IMR-90 (cell line): ENCODE data around the gene COL6A3. TPM values are rescaled to one million over a fixed set of nuclear protein-coding genes. Genes with fewer than 3 reads are reported as not detected.
A peak's percentile ranks its signal among the peaks of the same experiment; 100 is the strongest.

ENCODE experiments used
- ATAC-seq: fragments of 200-7000 bp; cut with Tn5 transposase; 2 replicates; pipeline ENCODE4 v1.9.1; 2020; ENCODE audit warnings: low read depth, mild to moderate bottlenecking, moderate library complexity
- BruUV-seq: library from RNA; stranded (reverse); fragments of 400-500 nt; replicated peaks from 2 replicates; lab custom pipeline; 2021; lab: Mats Ljungman, UMichigan
- CTCF ChIA-PET: fragments of 300-600 bp; formaldehyde crosslinking; extraction: SDS; loops from one replicate; lab custom pipeline; 2021; ENCODE audit warnings: antibody characterized with exemption; lab: Yijun Ruan, JAX
- POLR2A ChIA-PET: fragments of 300-600 bp; sonication (Branson Sonifier 250); formaldehyde crosslinking; loops from one replicate; lab custom pipeline; 2022; ENCODE audit warnings: antibody characterized with exemption; ENCODE audit not compliant: unreplicated experiment; lab: Charles Lee
- DNase-seq: peaks from one replicate; pipeline ENCODE4 v3.0.0; 2013
- H2AFZ ChIP-seq: replicated peaks from 2 replicates; pipeline ENCODE3; 2013; ENCODE audit warnings: low read length, mild to moderate bottlenecking; ENCODE audit not compliant: poor library complexity
- H2AK5ac ChIP-seq: 2 replicates; pipeline ENCODE4 v1.6.1; 2013; ENCODE audit warnings: low read depth, low read length, inconsistent platforms
- H2AK9ac ChIP-seq: replicated peaks from 2 replicates; pipeline ENCODE3; 2013; ENCODE audit warnings: mild to moderate bottlenecking, low read depth, low read length, moderate library complexity; ENCODE audit not compliant: poor library complexity
- H2BK120ac ChIP-seq: 2 replicates; pipeline ENCODE4 v1.6.1; 2013; ENCODE audit warnings: low read depth, low read length, inconsistent platforms
- H2BK15ac ChIP-seq: 3 replicates; pipeline ENCODE4 v1.6.1; 2013; ENCODE audit warnings: low read depth, low read length, inconsistent platforms
- H2BK20ac ChIP-seq: 2 replicates; pipeline ENCODE4 v1.6.1; 2013; ENCODE audit warnings: low read depth, mild to moderate bottlenecking, inconsistent platforms, low read length, moderate library complexity
- H2BK5ac ChIP-seq: 2 replicates; pipeline ENCODE4 v1.6.1; 2013; ENCODE audit warnings: mild to moderate bottlenecking, low read depth, low read length, inconsistent platforms; ENCODE audit not compliant: poor library complexity, severe bottlenecking
- H3K14ac ChIP-seq: replicated peaks from 2 replicates; pipeline ENCODE4 v1.6.1; 2013; ENCODE audit warnings: low read depth, low read length, inconsistent platforms
- H3K18ac ChIP-seq: 2 replicates; pipeline ENCODE4 v1.6.1; 2013; ENCODE audit warnings: low read depth, low read length, control low read depth
- H3K23ac ChIP-seq: 2 replicates; pipeline ENCODE4 v1.6.1; 2013; ENCODE audit warnings: low read depth, low read length, inconsistent platforms
- H3K27ac ChIP-seq: 2 replicates; pipeline ENCODE4 v1.5.1; 2013; ENCODE audit warnings: mild to moderate bottlenecking, control low read depth, low read length; ENCODE audit not compliant: insufficient read depth
- H3K27me3 ChIP-seq: 2 replicates; pipeline ENCODE4 v1.6.1; 2013; ENCODE audit warnings: low read length; ENCODE audit not compliant: control insufficient read depth, insufficient read depth
- H3K36me3 ChIP-seq: 2 replicates; pipeline ENCODE4 v1.6.1; 2013; ENCODE audit warnings: low read length, mixed read lengths; ENCODE audit not compliant: control insufficient read depth, insufficient read depth
- H3K4ac ChIP-seq: 2 replicates; pipeline ENCODE4 v1.6.1; 2013; ENCODE audit warnings: low read depth, low read length, inconsistent platforms
- H3K4me1 ChIP-seq: 2 replicates; pipeline ENCODE4 v1.6.1; 2013; ENCODE audit warnings: low read length, mixed read lengths; ENCODE audit not compliant: control insufficient read depth, insufficient read depth
- H3K4me2 ChIP-seq: 2 replicates; pipeline ENCODE4 v1.6.1; 2013; ENCODE audit warnings: low read depth, mild to moderate bottlenecking, control low read depth, low read length, moderate library complexity
- H3K4me3 ChIP-seq: 2 replicates; pipeline ENCODE4 v1.5.1; 2013; ENCODE audit warnings: low read depth, mild to moderate bottlenecking, control low read depth, low read length, moderate library complexity; ENCODE audit not compliant: insufficient read depth
- H3K56ac ChIP-seq: 2 replicates; pipeline ENCODE4 v1.6.1; 2013; ENCODE audit warnings: low read length, inconsistent platforms; ENCODE audit not compliant: insufficient read depth; ENCODE audit errors: extremely low read depth
- H3K79me1 ChIP-seq, 2 experiments: 2 replicates each; pipeline ENCODE4 v1.6.1; 2013; ENCODE audit warnings: low read length in 2 of 2, inconsistent platforms in 1 of 2, low read depth in 1 of 2
- H3K9ac ChIP-seq: 2 replicates; pipeline ENCODE4 v1.6.1; 2013; ENCODE audit warnings: low read depth, low read length, control low read depth
- H3K9me1 ChIP-seq: 2 replicates; pipeline ENCODE4 v1.6.1; 2013; ENCODE audit warnings: low read length, inconsistent platforms; ENCODE audit not compliant: insufficient read depth
- H3K9me3 ChIP-seq: 2 replicates; pipeline ENCODE4 v1.6.1; 2013; ENCODE audit warnings: low read length; ENCODE audit not compliant: control insufficient read depth, insufficient read depth
- H4K20me1 ChIP-seq: 2 replicates; pipeline ENCODE4 v1.6.1; 2013; ENCODE audit warnings: low read length, inconsistent platforms; ENCODE audit not compliant: insufficient read depth
- H4K5ac ChIP-seq: 2 replicates; pipeline ENCODE4 v1.6.1; 2013; ENCODE audit warnings: mild to moderate bottlenecking, low read depth, low read length, control low read depth
- H4K8ac ChIP-seq, 2 experiments: 2 replicates each; pipeline ENCODE4 v1.6.1; 2013; ENCODE audit warnings: low read depth in 2 of 2, low read length in 2 of 2, control low read depth in 1 of 2, inconsistent platforms in 1 of 2
- H4K91ac ChIP-seq: 2 replicates; pipeline ENCODE4 v1.6.1; 2013; ENCODE audit warnings: low read depth, low read length, inconsistent platforms; ENCODE audit not compliant: insufficient read depth
- CHD1 ChIP-seq: IDR thresholded peaks from 2 replicates; pipeline ENCODE4 v1.6.1; 2012; ENCODE audit warnings: low read depth, low read length, improper control_type of control experiment
- FOS ChIP-seq: fragments of 150-350 bp; IDR thresholded peaks from 2 replicates; pipeline ENCODE4 v1.6.1; 2016; ENCODE audit warnings: low read depth, low read length
- MAFK ChIP-seq: IDR thresholded peaks from 2 replicates; pipeline ENCODE4 v1.6.1; 2012; ENCODE audit warnings: low read depth, low read length, improper control_type of control experiment
- MAZ ChIP-seq: IDR thresholded peaks from 2 replicates; pipeline ENCODE4 v1.6.1; 2012; ENCODE audit warnings: low read depth, mild to moderate bottlenecking, low read length, improper control_type of control experiment, moderate library complexity, borderline replicate concordance
- MXI1 ChIP-seq: IDR thresholded peaks from 2 replicates; pipeline ENCODE4 v1.6.1; 2012; ENCODE audit warnings: low read depth, mild to moderate bottlenecking, low read length, moderate library complexity, borderline replicate concordance
- NFE2L2 ChIP-seq: fragments of 150-350 bp; IDR thresholded peaks from 2 replicates; pipeline ENCODE4 v1.6.1; 2016; ENCODE audit warnings: low read depth, mild to moderate bottlenecking, low read length
- POLR2A ChIP-seq: IDR thresholded peaks from 2 replicates; pipeline ENCODE4 v1.6.1; 2012; ENCODE audit warnings: mild to moderate bottlenecking, low read depth, low read length
- RFX5 ChIP-seq: IDR thresholded peaks from 2 replicates; pipeline ENCODE4 v1.8.0; 2012; ENCODE audit warnings: low read depth, mild to moderate bottlenecking, low read length, moderate library complexity
- WGBS, 2 experiments: methylation state at CpG; one replicate each; pipeline versions ENCODE4 v1.1.5 to v1.1.7; 2013; ENCODE audit warnings: missing lambda C conversion rate in 2 of 2; ENCODE audit not compliant: insufficient read length in 1 of 2; ENCODE audit errors: extremely low coverage in 2 of 2; 5-methylcytosine and 5-hydroxymethylcytosine counted together
- dilution Hi-C: fragments of 300-500 bp; cut with HindIII; formaldehyde crosslinking; loops from one replicate; pipeline ENCODE4 v1.14.3; 2018; ENCODE audit warnings: low sequenced_read_pairs; ENCODE audit not compliant: unreplicated experiment
- in situ Hi-C: fragments of 300-500 bp; cut with MboI; formaldehyde crosslinking; loops from 3 replicates; pipeline ENCODE4 v1.14.3; 2019; ENCODE audit warnings: low sequenced_read_pairs, inconsistent platforms, mixed read lengths
- intact Hi-C: fragments of 100-400 bp; cut with micrococcal nuclease; formaldehyde crosslinking; loops from 2 replicates; pipeline ENCODE4 v1.10.0; 2022
- polyA plus RNA-seq, 3 experiments: library from polyadenylated mRNA; depleted of rRNA; stranded (reverse); fragments of >200 nt; gene quantifications; 2 replicates each; pipeline ENCODE4 v1.2.3, GENCODE V29; 2012; ENCODE audit warnings: low replicate concordance in 1 of 3
- total RNA-seq: library from RNA; depleted of rRNA; stranded (reverse); fragments of >200 nt; gene quantifications from 2 replicates; pipeline ENCODE4 v1.2.3, GENCODE V29; 2012

The COL6A3 gene
- total and polyA plus RNA-seq, 2 of the 4 experiments (the other 2 are of a cell fraction): 964 to 1,855 TPM

GRCh38 chr2:237351796-237352195 lies 62.2 kb downstream of the COL6A3 start (continued):
- TF ChIP-seq MAFK (no peak), RFX5 (no peak), MAZ (no peak)

- H3K4me2 ChIP-seq: no peak overlapping the region
- no peaks in the 10 kb centered on the region for H3K9me3 ChIP-seq
- BruUV-seq: no TSS peak
- dilution Hi-C loops (no loop called here), in situ Hi-C loops (no loop called here), intact Hi-C loops (no loop called here)
- peak overlapping the region; percentile 35; the same call in 1 of the 2 replicates for H2AK5ac ChIP-seq
- no peak overlapping the region for H2BK20ac ChIP-seq
- no peak overlapping the region for H3K9ac ChIP-seq
- H3K79me1 ChIP-seq: peaks cover 46 to 85% of the 10 kb centered on the region in 2 experiments
- no peak for TF ChIP-seq FOS
- no peak for TF ChIP-seq MAFK
- no peak for TF ChIP-seq POLR2A
- no peak for TF ChIP-seq NFE2L2
- no peak for TF ChIP-seq MXI1
- TF ChIP-seq MAZ: no peak
- TF ChIP-seq CHD1: no peak
- TF ChIP-seq RFX5: no peak
- H4K91ac ChIP-seq: peak overlapping the region; percentile 33; the same call in 1 of the 2 replicates
- no peak overlapping the region for H3K4me3 ChIP-seq
- ChIA-PET CTCF (interaction anchor here (0.7 kb wide), 1 partner anchor 149 kb away, joined by 3 read pairs; no protein-coding TSS in a partner anchor), POLR2A (no interaction called here)
- no peak overlapping the region for H3K23ac ChIP-seq
- no peak for DNase-seq
- peak overlapping the region; percentile 58 for H2BK5ac ChIP-seq
- H2BK15ac ChIP-seq: no peak overlapping the region
- H3K14ac ChIP-seq: no peak overlapping the region
- no peak overlapping the region for H2AFZ ChIP-seq
- no peak overlapping the region; the same call in 1 of the 2 replicates for H4K5ac ChIP-seq
- ATAC-seq: no peak
- peaks cover 32% of the 10 kb centered on the region for H3K9me1 ChIP-seq
- H2AK9ac ChIP-seq: no peak overlapping the region
- no peak overlapping the region for H2BK120ac ChIP-seq
- H4K20me1 ChIP-seq: peaks cover 10% of the 10 kb centered on the region
- H3K18ac ChIP-seq: 0 out of 2 replicates have a peak overlapping the region, but pooled peaks have one; percentile 5
- H3K4me1 ChIP-seq: peaks cover 9% of the 10 kb centered on the region
- WGBS, 2 experiments: 79% methylated on average over 3 of the region's 8 CpGs; no CpG with 5 or more reads in 1 of the 2 experiments
- peak overlapping the region; percentile 60 for H3K27ac ChIP-seq
- no peaks in the 10 kb centered on the region for H3K27me3 ChIP-seq
- no peak overlapping the region for H3K56ac ChIP-seq
- H3K36me3 ChIP-seq: peaks cover 85% of the 10 kb centered on the region
- peak overlapping the region; percentile 40; the same call in 1 of the 2 replicates for H3K4ac ChIP-seq
- peak overlapping the region; percentile 31 to 61; a peak in 3 of 4 replicates for H4K8ac ChIP-seq
Measured at GRCh38 chr2:237351046-237351445, 62.9 kb downstream of the COL6A3 start.
